Astrocyte (in vitro differentiated cells and primary cell): ENCODE data around the gene NCOA7. TPM values are rescaled to one million over a fixed set of nuclear protein-coding genes. Genes with fewer than 3 reads are reported as not detected.

ENCODE experiments used
- DNase-seq: peaks from one replicate; pipeline ENCODE4 v3.0.0-alpha.2; 2010; ENCODE audit warnings: low read depth
- FAIRE-seq: peaks from 2 replicates; lab custom pipeline; 2011; peaks lifted over from hg19 to GRCh38; lab: Jason Lieb, UNC
- H2AFZ ChIP-seq: 2 replicates; pipeline ENCODE4 v1.6.0; 2012; ENCODE audit warnings: low read depth, low read length, inconsistent platforms
- H3K27ac ChIP-seq: 2 replicates; pipeline ENCODE4 v1.5.1; 2011; ENCODE audit warnings: low read depth, low read length, inconsistent platforms
- H3K27me3 ChIP-seq: 2 replicates; pipeline ENCODE4 v1.6.0; 2011; ENCODE audit warnings: low read length, inconsistent platforms; ENCODE audit not compliant: insufficient read depth
- H3K36me3 ChIP-seq: 2 replicates; pipeline ENCODE4 v1.5.1; 2011; ENCODE audit warnings: low read length, inconsistent platforms; ENCODE audit not compliant: insufficient read depth
- H3K4me1 ChIP-seq: 2 replicates; pipeline ENCODE4 v1.5.1; 2011; ENCODE audit warnings: low read length, inconsistent platforms; ENCODE audit not compliant: insufficient read depth
- H3K4me2 ChIP-seq: 2 replicates; pipeline ENCODE4 v1.6.0; 2012; ENCODE audit warnings: low read length, inconsistent platforms
- H3K4me3 ChIP-seq: 2 replicates; pipeline ENCODE4 v1.5.1; 2011; ENCODE audit warnings: low read depth, mild to moderate bottlenecking, low read length, inconsistent platforms; ENCODE audit not compliant: insufficient read depth
- H3K79me2 ChIP-seq: 2 replicates; pipeline ENCODE4 v1.6.0; 2012; ENCODE audit warnings: mild to moderate bottlenecking, low read length, inconsistent platforms; ENCODE audit not compliant: insufficient read depth
- H3K9ac ChIP-seq: 2 replicates; pipeline ENCODE4 v1.6.0; 2012; ENCODE audit warnings: mild to moderate bottlenecking, low read length, inconsistent platforms
- H3K9me3 ChIP-seq: 2 replicates; pipeline ENCODE4 v1.5.1; 2012; ENCODE audit warnings: low read depth, mild to moderate bottlenecking, low read length, inconsistent platforms; ENCODE audit not compliant: insufficient read depth
- H4K20me1 ChIP-seq: 2 replicates; pipeline ENCODE4 v1.6.0; 2012; ENCODE audit warnings: low read length, inconsistent platforms; ENCODE audit not compliant: insufficient read depth
- H3K27ac Mint-ChIP-seq: one replicate; pipeline ENCODE4 v1.8.0; 2021; ENCODE audit warnings: mild to moderate bottlenecking, mixed read lengths; ENCODE audit not compliant: unreplicated experiment
- H3K27me3 Mint-ChIP-seq: one replicate; pipeline ENCODE4 v1.8.0; 2021; ENCODE audit warnings: low read depth, mixed read lengths; ENCODE audit not compliant: unreplicated experiment
- H3K36me3 Mint-ChIP-seq: one replicate; pipeline ENCODE4 v1.8.0; 2021; ENCODE audit warnings: low read depth, mixed read lengths; ENCODE audit not compliant: unreplicated experiment
- H3K4me1 Mint-ChIP-seq: one replicate; pipeline ENCODE4 v1.8.0; 2021; ENCODE audit warnings: low read depth, mixed read lengths; ENCODE audit not compliant: unreplicated experiment
- H3K4me3 Mint-ChIP-seq: one replicate; pipeline ENCODE4 v1.8.0; 2021; ENCODE audit warnings: mild to moderate bottlenecking, moderate library complexity, mixed read lengths; ENCODE audit not compliant: unreplicated experiment
- H3K9me3 Mint-ChIP-seq: one replicate; pipeline ENCODE4 v1.8.0; 2021; ENCODE audit warnings: mild to moderate bottlenecking, mixed read lengths; ENCODE audit not compliant: unreplicated experiment
- EZH2 ChIP-seq: IDR thresholded peaks from 2 replicates; pipeline ENCODE4 v1.6.1; 2012; ENCODE audit warnings: mild to moderate bottlenecking, low read length, inconsistent platforms; ENCODE audit not compliant: insufficient read depth
- total RNA-seq: library from RNA; stranded (reverse); gene quantifications from 2 replicates; pipeline ENCODE4 v1.2.1, GENCODE V29; 2021
- TF ChIP-seq, protein P1 (sequence below): IDR thresholded peaks from 2 replicates; pipeline ENCODE4 v1.5.1; 2011; ENCODE audit warnings: low read depth, mild to moderate bottlenecking, inconsistent platforms, low read length, moderate library complexity; ENCODE audit not compliant: insufficient read depth

The NCOA7 gene
- total RNA-seq, 1 donor from 2014 or later: 26.0 TPM

DNA sequence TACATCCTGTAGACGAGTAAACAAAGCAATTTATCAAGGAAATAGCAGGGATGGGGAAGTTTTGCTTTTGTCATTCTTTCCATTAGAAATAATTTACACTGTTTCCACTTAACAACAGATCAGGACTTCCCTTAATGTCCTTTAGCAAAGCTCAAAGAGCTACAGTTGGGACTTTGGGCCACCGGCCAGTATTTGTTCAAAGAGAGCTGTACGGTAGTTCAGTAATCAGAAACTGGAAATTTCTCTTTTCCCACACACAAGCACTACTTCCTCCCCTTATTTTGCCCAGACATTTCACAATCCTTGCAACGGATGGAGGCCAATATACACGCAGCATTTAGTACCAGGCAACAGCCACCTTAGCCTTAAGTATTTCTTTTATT, 153.7 kb downstream of the NCOA7 start:
- Histone ChIP-seq H3K79me2 (no peaks in the 10 kb centered on the region), H3K9ac (peak overlapping the region; percentile 17), H3K4me1 (peaks cover 39% of the 10 kb centered on the region), H3K36me3 (no peaks in the 10 kb centered on the region), H4K20me1 (no peaks in the 10 kb centered on the region), H3K9me3 (no peaks in the 10 kb centered on the region), H3K4me2 (peak overlapping the region; percentile 22), H2AFZ (no peak overlapping the region), H3K27me3 (no peaks in the 10 kb centered on the region), H3K27ac (peak overlapping the region; percentile 89), H3K4me3 (no peak overlapping the region)
- DNase-seq (peak; percentile 69), FAIRE-seq (no peak)
- Mint-ChIP-seq H3K9me3 (no peaks in the 10 kb centered on the region), H3K36me3 (no peaks in the 10 kb centered on the region), H3K27ac (no peak overlapping the region), H3K4me1 (peaks cover 33% of the 10 kb centered on the region), H3K27me3 (no peaks in the 10 kb centered on the region), H3K4me3 (no peak overlapping the region)
- TF ChIP-seq, protein P1, sequence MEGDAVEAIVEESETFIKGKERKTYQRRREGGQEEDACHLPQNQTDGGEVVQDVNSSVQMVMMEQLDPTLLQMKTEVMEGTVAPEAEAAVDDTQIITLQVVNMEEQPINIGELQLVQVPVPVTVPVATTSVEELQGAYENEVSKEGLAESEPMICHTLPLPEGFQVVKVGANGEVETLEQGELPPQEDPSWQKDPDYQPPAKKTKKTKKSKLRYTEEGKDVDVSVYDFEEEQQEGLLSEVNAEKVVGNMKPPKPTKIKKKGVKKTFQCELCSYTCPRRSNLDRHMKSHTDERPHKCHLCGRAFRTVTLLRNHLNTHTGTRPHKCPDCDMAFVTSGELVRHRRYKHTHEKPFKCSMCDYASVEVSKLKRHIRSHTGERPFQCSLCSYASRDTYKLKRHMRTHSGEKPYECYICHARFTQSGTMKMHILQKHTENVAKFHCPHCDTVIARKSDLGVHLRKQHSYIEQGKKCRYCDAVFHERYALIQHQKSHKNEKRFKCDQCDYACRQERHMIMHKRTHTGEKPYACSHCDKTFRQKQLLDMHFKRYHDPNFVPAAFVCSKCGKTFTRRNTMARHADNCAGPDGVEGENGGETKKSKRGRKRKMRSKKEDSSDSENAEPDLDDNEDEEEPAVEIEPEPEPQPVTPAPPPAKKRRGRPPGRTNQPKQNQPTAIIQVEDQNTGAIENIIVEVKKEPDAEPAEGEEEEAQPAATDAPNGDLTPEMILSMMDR: no peak
- TF ChIP-seq EZH2: no peak

DNA sequence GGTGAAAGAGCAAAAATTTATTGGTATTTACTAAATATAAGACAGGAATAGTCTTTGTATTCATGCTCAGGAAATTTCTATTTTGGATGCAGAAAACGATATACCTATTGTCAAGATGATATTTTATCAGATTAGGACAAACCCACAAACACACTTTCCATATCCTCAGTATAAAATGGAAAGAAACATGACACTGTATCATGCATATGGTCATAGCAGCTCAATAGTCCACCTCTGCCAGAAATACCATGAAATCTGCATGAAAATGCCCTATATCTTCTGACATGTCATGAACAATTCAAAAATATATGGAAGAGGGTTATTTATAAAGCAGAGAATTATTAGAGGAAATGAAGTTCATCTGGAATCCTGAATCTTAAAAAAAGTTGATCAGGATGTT, 154.1 kb downstream of the NCOA7 start:
- Histone ChIP-seq H3K4me3 (no peak overlapping the region), H3K4me2 (no peak overlapping the region), H4K20me1 (no peaks in the 10 kb centered on the region), H3K79me2 (no peaks in the 10 kb centered on the region), H3K27me3 (no peaks in the 10 kb centered on the region), H3K36me3 (no peaks in the 10 kb centered on the region), H3K4me1 (peaks cover 39% of the 10 kb centered on the region), H3K9me3 (no peaks in the 10 kb centered on the region), H3K9ac (no peak overlapping the region), H2AFZ (no peak overlapping the region), H3K27ac (peak overlapping the region; percentile 89)
- TF ChIP-seq, protein P1: no peak
- no peak for TF ChIP-seq EZH2
- Mint-ChIP-seq H3K9me3 (no peaks in the 10 kb centered on the region), H3K4me3 (no peak overlapping the region), H3K36me3 (no peaks in the 10 kb centered on the region), H3K27me3 (no peaks in the 10 kb centered on the region), H3K27ac (no peak overlapping the region), H3K4me1 (peaks cover 33% of the 10 kb centered on the region)
- no peak for DNase-seq
- no peak for FAIRE-seq

DNA sequence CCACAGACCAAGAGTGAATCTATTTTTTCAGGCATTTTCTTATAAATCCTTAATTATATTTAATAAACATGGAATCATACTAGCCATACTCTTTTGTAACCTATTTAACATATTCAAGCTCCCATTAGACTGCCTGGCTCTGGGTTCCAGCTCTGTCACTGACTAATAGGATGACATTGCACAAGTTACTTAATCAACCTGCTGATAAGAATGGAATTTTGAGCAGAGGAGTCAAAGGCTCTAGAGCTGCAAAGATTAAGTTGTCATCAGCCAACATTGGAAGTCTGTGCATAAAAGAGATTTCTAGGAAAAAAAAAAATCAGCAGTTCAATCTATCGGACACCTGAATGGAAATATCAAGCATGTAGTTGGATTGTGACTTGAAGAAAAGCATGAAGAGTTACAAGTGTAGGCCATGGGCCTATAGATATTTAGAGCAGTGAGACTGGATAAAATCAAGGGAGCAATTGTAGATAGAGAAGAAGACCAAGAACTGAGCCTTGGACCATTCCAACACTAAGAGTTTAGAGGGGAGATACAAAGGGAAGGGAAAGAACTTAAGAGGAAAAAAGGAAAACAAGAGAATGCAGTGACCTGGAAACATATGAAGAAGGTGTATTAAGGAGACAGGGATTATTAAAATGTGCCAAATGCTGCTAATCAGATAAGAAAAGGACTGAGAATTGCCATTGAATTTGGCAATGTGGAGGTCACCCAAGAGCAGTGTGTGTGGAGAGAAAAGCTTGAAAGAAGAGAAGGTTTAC, 154.8 kb downstream of the NCOA7 start:
- DNase-seq (peak; percentile 80), FAIRE-seq (no peak)
- H3K4me1 Mint-ChIP-seq: peaks cover 32% of the 10 kb centered on the region
- Histone ChIP-seq H3K4me3 (peak overlapping the region; percentile 3), H4K20me1 (no peaks in the 10 kb centered on the region), H3K79me2 (no peaks in the 10 kb centered on the region), H3K9me3 (no peaks in the 10 kb centered on the region), H3K4me1 (peaks cover 38% of the 10 kb centered on the region), H3K27me3 (no peaks in the 10 kb centered on the region), H2AFZ (no peak overlapping the region), H3K27ac (peak overlapping the region; percentile 89), H3K36me3 (no peaks in the 10 kb centered on the region), H3K9ac (peak overlapping the region; percentile 67), H3K4me2 (peak overlapping the region; percentile 55)
- TF ChIP-seq, protein P1: no peak
- TF ChIP-seq EZH2: no peak
- H3K36me3 Mint-ChIP-seq: no peaks in the 10 kb centered on the region
- H3K27me3 Mint-ChIP-seq: no peaks in the 10 kb centered on the region
- no peak overlapping the region for H3K4me3 Mint-ChIP-seq
- no peaks in the 10 kb centered on the region for H3K9me3 Mint-ChIP-seq
- peak overlapping the region; percentile 56 for H3K27ac Mint-ChIP-seq
